LNCAP (cell line): ENCODE data around the gene TMEM145.

Experiments
- TF ChIP-seq, protein P1 (sequence below): fragments of 450-650 bp; IDR thresholded peaks from 2 replicates; pipeline ENCODE4 v1.5.1; 2017; ENCODE audit warnings: mild to moderate bottlenecking

TMEM145 gene

DNA sequence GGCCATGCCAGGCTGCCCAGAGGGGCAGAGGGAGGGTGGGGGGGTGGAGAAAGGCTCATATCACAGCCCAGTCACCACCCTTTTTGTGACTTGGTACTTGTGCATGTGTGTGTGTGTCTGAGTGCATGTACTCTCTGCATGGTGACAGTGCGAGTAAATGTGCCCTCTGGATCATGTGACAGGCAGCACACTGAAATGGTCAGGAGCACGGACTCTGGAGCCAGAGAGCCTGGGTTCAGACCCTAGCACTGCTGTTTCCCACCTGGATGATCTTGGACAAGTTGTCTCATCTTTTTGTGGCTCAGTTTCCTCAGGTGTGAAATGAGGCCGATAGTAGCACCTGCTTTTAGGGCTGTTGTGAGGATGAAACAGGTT is 42.1 kb upstream of the TMEM145 start:
- TF ChIP-seq, protein P1, sequence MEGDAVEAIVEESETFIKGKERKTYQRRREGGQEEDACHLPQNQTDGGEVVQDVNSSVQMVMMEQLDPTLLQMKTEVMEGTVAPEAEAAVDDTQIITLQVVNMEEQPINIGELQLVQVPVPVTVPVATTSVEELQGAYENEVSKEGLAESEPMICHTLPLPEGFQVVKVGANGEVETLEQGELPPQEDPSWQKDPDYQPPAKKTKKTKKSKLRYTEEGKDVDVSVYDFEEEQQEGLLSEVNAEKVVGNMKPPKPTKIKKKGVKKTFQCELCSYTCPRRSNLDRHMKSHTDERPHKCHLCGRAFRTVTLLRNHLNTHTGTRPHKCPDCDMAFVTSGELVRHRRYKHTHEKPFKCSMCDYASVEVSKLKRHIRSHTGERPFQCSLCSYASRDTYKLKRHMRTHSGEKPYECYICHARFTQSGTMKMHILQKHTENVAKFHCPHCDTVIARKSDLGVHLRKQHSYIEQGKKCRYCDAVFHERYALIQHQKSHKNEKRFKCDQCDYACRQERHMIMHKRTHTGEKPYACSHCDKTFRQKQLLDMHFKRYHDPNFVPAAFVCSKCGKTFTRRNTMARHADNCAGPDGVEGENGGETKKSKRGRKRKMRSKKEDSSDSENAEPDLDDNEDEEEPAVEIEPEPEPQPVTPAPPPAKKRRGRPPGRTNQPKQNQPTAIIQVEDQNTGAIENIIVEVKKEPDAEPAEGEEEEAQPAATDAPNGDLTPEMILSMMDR: no peak

DNA sequence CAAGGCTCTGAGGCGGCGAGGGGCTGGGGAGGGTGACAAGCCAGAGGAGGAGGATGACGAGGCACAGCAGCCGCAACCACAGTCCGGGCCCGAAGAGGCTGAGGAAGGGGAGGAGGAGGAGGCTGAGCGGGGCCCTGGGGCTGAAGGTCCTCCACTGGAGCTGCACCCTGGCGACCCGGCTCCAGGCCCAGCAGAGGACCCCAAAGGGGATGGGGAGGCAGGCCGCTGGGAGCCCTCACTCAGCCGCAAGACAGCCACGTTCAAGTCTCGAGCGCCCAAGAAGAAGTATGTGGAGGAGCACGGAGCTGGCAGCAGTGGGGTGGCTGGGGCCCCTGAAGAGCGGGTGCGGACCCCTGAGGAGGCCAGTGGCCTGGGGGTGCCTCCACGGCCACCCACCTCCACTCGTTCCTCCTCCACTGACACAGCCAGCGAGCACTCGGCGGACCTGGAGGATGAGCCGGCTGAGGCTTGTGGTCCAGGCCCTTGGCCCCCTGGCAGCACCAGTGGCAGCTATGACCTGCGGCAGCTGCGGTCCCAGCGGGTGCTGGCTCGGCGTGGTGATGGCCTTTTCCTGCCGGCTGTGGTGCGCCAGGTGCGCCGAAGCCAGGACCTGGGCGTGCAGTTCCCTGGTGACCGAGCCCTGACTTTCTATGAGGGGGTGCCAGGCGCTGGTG is 41.1 kb upstream of the TMEM145 start:
- TF ChIP-seq, protein P1: no peak

DNA sequence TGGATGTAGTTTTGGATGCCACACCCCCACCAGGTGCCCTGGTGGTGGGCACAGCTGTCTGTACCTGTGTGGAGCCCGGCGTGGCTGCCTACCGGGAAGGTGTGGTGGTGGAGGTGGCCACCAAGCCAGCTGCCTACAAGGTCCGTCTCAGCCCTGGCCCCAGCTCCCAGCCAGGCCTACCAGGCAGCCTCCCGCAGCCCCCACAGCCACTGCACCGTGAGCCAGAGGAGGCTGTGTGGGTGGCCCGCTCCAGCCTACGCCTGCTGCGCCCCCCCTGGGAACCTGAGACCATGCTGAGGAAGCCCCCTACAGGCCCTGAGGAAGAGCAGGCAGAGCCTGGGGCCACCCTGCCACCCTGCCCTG is 40.6 kb upstream of the TMEM145 start:
- TF ChIP-seq, protein P1: no peak

DNA sequence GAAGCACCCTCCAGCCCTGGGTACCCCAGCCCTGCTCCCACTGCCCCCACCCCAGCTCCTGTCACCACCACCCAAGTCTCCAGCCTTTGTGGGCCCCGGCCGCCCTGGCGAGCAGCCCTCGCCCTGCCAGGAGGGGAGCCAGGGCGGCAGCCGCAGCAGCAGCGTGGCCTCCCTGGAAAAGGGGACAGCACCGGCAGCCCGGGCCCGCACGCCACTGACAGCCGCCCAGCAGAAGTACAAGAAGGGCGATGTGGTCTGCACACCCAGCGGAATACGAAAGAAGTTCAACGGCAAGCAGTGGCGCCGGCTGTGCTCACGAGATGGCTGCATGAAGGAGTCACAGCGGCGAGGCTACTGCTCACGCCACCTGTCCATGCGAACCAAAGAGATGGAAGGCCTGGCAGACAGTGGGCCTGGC is 40.1 kb upstream of the TMEM145 start:
- TF ChIP-seq, protein P1: no peak

DNA sequence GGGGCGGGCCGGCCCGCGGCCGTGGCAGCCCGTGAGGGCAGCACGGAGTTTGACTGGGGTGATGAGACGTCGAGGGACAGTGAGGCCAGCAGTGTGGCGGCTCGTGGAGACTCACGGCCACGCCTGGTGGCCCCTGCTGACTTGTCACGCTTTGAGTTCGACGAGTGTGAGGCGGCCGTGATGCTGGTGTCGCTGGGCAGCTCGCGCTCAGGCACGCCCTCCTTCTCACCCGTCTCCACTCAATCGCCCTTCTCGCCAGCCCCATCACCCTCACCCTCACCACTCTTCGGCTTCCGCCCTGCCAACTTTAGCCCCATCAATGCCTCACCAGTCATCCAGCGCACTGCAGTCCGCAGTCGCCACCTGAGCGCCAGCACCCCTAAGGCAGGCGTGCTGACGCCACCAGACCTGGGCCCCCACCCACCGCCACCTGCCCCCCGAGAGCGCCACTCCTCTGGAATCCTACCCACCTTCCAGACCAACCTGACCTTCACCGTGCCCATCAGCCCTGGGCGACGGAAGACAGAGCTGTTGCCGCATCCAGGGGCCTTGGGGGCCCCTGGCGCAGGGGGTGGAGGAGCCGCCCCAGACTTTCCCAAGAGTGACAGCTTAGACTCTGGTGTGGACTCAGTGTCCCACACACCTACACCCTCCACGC is 39.6 kb upstream of the TMEM145 start:
- TF ChIP-seq, protein P1: no peak

DNA sequence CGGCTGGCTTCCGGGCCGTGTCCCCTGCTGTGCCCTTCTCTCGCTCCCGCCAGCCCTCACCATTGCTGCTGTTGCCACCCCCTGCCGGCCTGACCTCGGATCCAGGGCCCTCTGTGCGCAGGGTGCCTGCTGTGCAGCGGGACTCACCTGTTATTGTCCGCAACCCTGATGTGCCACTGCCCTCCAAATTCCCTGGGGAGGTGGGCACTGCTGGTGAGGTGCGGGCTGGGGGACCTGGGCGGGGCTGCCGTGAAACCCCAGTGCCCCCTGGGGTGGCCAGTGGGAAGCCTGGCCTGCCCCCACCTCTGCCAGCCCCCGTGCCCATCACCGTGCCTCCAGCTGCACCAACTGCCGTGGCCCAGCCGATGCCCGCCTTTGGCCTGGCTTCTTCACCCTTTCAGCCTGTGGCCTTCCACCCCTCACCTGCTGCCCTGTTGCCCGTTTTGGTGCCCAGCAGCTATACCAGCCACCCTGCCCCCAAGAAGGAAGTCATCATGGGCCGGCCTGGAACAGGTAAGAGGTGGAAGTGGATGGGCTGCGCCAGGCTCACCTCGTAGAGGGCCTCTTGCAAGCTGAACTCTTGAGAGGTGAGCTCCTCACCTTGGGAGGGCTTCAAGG is 38.9 kb upstream of the TMEM145 start:
- TF ChIP-seq, protein P1: no peak

DNA sequence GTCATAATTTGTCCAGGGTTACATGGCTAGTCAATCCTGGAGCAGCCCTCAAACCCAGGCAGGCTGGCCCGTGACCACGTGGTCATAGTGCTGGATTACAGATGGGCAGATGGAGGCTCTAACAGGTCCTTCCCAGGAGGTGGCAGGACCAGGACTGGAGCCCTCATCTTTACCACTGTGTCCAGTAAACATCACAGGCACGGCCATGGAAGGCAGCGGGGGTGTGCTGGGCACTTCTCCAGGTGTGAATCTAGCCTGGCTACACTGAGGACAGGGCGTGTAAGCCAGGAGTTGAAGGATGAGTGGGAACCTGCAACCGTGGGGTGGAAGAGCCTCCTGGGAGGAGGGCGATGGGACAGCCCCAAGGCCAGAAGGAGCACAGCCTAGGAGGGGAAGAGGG is 38.0 kb upstream of the TMEM145 start:
- TF ChIP-seq, protein P1: no peak
